A673 (cell line): Measurements from ENCODE around the gene PHLPP2. TPM values are rescaled to one million over a fixed set of nuclear protein-coding genes. Genes with fewer than 3 reads are reported as not detected.
"Not testable (repeated sequence)": the region's sequence is repeated elsewhere in the genome, so short reads cannot be mapped to it uniquely, and the experiment has no call there.

ENCODE experiments used
- BruUV-seq: library from RNA; stranded (reverse); fragments of 400-500 nt; replicated peaks from 2 replicates; lab custom pipeline; 2021; lab: Mats Ljungman, UMichigan
- CTCF ChIA-PET: fragments of 300-600 bp; sonication (Branson Sonifier 250); formaldehyde crosslinking; loops from one replicate; lab custom pipeline; 2022; ENCODE audit warnings: antibody characterized with exemption; lab: Charles Lee
- POLR2A ChIA-PET: fragments of 300-600 bp; sonication (Branson Sonifier 250); formaldehyde crosslinking; loops from one replicate; lab custom pipeline; 2022; ENCODE audit warnings: antibody characterized with exemption; ENCODE audit not compliant: low non-redundant PET; lab: Charles Lee
- DNase-seq: peaks from one replicate; pipeline ENCODE4 v3.0.0-alpha.2; 2015; ENCODE audit warnings: low spot score
- H3K27ac ChIP-seq: fragments of 200-600 bp; sonication (generic); 2 replicates; pipeline ENCODE4 v1.5.1; 2016; ENCODE audit warnings: mixed run types, low read depth, mild to moderate bottlenecking, mixed read lengths, antibody characterized with exemption, low read length; ENCODE audit not compliant: poor library complexity, severe bottlenecking
- H3K27me3 ChIP-seq: fragments of 200-600 bp; sonication (generic); replicated peaks from 2 replicates; pipeline ENCODE4 v1.6.1; 2017; ENCODE audit warnings: mixed run types, low read depth, mild to moderate bottlenecking, mixed read lengths, antibody characterized with exemption, low read length; ENCODE audit not compliant: insufficient read depth, poor library complexity
- H3K36me3 ChIP-seq: fragments of 200-600 bp; sonication (generic); 2 replicates; pipeline ENCODE4 v1.6.1; 2016; ENCODE audit warnings: mixed run types, mild to moderate bottlenecking, mixed read lengths, antibody characterized with exemption, low read length; ENCODE audit not compliant: insufficient read depth, poor library complexity, severe bottlenecking
- H3K4me1 ChIP-seq: fragments of 200-600 bp; sonication (generic); 2 replicates; pipeline ENCODE4 v1.6.1; 2017; ENCODE audit warnings: mixed run types, mild to moderate bottlenecking, mixed read lengths, antibody characterized with exemption, low read length; ENCODE audit not compliant: insufficient read depth, poor library complexity, severe bottlenecking
- H3K4me3 ChIP-seq: fragments of 200-600 bp; sonication (generic); 2 replicates; pipeline ENCODE4 v1.5.1; 2016; ENCODE audit warnings: low read depth, mixed run types, mild to moderate bottlenecking, mixed read lengths, low read length; ENCODE audit not compliant: poor library complexity, severe bottlenecking
- H3K9me3 ChIP-seq: fragments of 200-600 bp; sonication (generic); 2 replicates; pipeline ENCODE4 v1.6.1; 2016; ENCODE audit warnings: mixed run types, low read depth, mild to moderate bottlenecking, mixed read lengths, antibody characterized with exemption, low read length; ENCODE audit not compliant: poor library complexity, severe bottlenecking
- EZH2 ChIP-seq: fragments of 200-600 bp; sonication (generic); IDR thresholded peaks from 2 replicates; pipeline ENCODE4 v1.6.1; 2017; ENCODE audit warnings: borderline replicate concordance, low read depth, mild to moderate bottlenecking, mixed read lengths, antibody characterized with exemption, low read length; ENCODE audit not compliant: poor library complexity, severe bottlenecking
- intact Hi-C: fragments of 100-400 bp; cut with micrococcal nuclease; formaldehyde crosslinking; loops from one replicate; pipeline ENCODE4 v1.10.0; 2022; ENCODE audit not compliant: unreplicated experiment
- total RNA-seq: library from RNA; stranded (reverse); gene quantifications from 2 replicates; pipeline ENCODE4 v1.2.3, GENCODE V29; 2021
- TF ChIP-seq, protein P1 (sequence below): fragments of 300-800, 200-600 bp; sonication (generic); conservative IDR thresholded peaks from 2 replicates; pipeline ENCODE4 v1.5.1; 2017; ENCODE audit warnings: low read depth, mild to moderate bottlenecking, antibody characterized with exemption, low read length, moderate library complexity, mixed read lengths

PHLPP2 gene
- total RNA-seq, 1 experiment from 2014 or later = 18.3 TPM

DNA sequence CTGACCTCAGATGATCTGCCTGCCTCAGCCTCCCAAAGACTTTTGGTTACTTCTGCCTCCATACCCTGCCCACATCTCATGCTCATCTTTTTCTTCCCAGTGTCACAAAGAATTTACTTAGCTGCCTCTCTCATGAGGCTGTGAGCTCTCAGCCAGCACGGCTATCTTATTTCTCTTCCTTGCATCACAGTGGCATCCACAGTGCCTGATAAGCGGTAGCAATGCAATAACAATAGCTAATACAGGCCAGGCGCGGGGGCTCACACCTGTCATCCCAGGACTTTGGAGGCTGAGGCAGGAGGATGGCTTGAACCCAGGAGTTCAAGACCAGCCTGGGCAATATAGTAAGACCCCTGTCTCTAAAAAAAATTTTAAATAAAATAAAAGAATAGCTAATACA, 114.1 kb downstream of the PHLPP2 start:
- DNase-seq = no peak
- POLR2A ChIA-PET = no interaction called here
- Histone ChIP-seq H3K27ac (no peak overlapping the region), H3K4me1 (no peaks in the 10 kb centered on the region), H3K27me3 (no peaks in the 10 kb centered on the region), H3K36me3 (no peaks in the 10 kb centered on the region), H3K4me3 (no peak overlapping the region), H3K9me3 (no peaks in the 10 kb centered on the region)
- no peak for TF ChIP-seq EZH2
- TF ChIP-seq, protein P1, sequence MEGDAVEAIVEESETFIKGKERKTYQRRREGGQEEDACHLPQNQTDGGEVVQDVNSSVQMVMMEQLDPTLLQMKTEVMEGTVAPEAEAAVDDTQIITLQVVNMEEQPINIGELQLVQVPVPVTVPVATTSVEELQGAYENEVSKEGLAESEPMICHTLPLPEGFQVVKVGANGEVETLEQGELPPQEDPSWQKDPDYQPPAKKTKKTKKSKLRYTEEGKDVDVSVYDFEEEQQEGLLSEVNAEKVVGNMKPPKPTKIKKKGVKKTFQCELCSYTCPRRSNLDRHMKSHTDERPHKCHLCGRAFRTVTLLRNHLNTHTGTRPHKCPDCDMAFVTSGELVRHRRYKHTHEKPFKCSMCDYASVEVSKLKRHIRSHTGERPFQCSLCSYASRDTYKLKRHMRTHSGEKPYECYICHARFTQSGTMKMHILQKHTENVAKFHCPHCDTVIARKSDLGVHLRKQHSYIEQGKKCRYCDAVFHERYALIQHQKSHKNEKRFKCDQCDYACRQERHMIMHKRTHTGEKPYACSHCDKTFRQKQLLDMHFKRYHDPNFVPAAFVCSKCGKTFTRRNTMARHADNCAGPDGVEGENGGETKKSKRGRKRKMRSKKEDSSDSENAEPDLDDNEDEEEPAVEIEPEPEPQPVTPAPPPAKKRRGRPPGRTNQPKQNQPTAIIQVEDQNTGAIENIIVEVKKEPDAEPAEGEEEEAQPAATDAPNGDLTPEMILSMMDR = no peak
- BruUV-seq = no TSS peak
- intact Hi-C loops = loop anchor here (5.0 kb wide), 2 partner anchors 38 to 198 kb away; no protein-coding TSS in a partner anchor
- CTCF ChIA-PET = interaction anchor here (0.5 to 2.1 kb wide), 8 partner anchors 18 to 1091 kb away, joined by 3 to 16 read pairs (median 5); no protein-coding TSS in a partner anchor

DNA sequence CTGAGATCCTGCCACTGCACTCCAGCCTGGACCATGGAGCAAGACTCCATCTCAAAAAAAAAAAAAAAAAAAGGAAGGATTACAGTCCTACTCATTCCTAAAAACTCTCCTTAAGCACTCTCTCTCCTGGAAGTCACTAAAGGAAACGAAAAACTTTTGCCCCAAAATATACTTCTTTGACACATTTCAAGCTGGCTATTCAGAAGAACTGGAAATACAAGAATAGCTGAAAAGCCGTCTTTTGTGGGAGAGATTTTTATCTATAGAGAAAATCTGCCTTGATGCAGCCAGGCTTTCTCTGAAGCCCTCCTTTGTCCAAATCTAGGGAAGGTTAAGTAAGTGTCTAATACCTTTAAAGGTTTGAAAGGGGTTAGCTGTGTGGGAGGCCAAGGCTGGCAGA, 115.4 kb downstream of the PHLPP2 start:
- ChIA-PET POLR2A (no interaction called here), CTCF (interaction anchor here (0.5 to 0.7 kb wide), 5 partner anchors 20 to 189 kb away, joined by 3 to 5 read pairs (median 5); no protein-coding TSS in a partner anchor)
- Histone ChIP-seq H3K27ac (no peak overlapping the region), H3K9me3 (no peaks in the 10 kb centered on the region), H3K4me1 (no peaks in the 10 kb centered on the region), H3K36me3 (no peaks in the 10 kb centered on the region), H3K4me3 (no peak overlapping the region), H3K27me3 (no peaks in the 10 kb centered on the region)
- intact Hi-C loops = no loop called here
- BruUV-seq = no TSS peak
- no peak for TF ChIP-seq EZH2
- TF ChIP-seq, protein P1 = no peak
- DNase-seq = no peak

DNA sequence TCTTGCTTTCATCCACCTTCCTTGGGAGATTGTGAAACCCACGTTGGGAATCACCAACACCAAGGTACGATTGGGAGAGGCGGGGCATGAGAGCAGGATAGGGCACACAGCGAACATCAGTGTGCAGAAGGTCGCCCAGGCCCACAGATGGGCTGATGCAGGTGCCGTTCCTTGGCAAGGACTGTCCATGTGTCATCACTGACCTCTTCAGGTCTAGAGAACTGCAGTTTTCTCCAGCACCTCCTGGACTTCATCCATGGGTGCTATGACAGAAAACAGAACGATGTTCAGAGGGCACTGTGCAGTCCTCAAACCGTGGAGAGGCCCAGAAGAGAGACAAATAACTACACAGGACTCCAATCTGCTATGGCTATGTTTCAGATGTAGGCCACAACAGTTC, 123.7 kb downstream of the PHLPP2 start:
- no TSS peak for BruUV-seq
- CTCF ChIA-PET = no interaction called here
- intact Hi-C loops = no loop called here

DNA sequence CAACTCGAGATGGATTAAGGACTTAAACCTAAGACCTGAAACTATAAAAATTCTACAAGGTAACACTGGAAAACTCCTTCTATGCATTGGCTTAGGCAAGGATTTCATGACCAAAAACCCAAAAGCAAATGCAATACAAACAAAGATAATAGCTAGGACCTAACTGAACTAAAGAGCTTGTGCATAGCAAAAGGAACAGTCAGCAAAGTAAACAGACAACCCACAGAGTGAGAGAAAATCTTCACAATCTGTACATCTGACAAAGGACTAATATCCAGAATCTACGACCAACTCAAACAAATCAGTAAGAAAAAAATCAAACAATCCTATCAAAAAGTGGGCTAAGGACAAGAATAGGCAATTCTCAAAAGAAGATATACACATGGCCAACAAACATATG, 126.1 kb downstream of the PHLPP2 start:
- H3K9me3 ChIP-seq, intact Hi-C loops, CTCF ChIA-PET, H3K36me3 ChIP-seq, H3K4me1 ChIP-seq, DNase-seq, POLR2A ChIA-PET, BruUV-seq, H3K4me3 ChIP-seq, H3K27ac ChIP-seq: not testable (repeated sequence)
- H3K27me3 ChIP-seq = peaks cover 14% of the 10 kb centered on the region

More for the DNA sequence above, 123.7 kb downstream of the PHLPP2 start:
- TF ChIP-seq, protein P1 = no peak
- Histone ChIP-seq H3K27ac (no peak overlapping the region), H3K4me1 (no peaks in the 10 kb centered on the region), H3K9me3 (no peaks in the 10 kb centered on the region), H3K4me3 (no peak overlapping the region), H3K27me3 (peaks cover 4% of the 10 kb centered on the region), H3K36me3 (no peaks in the 10 kb centered on the region)
- DNase-seq = no peak
- POLR2A ChIA-PET = no interaction called here

DNA sequence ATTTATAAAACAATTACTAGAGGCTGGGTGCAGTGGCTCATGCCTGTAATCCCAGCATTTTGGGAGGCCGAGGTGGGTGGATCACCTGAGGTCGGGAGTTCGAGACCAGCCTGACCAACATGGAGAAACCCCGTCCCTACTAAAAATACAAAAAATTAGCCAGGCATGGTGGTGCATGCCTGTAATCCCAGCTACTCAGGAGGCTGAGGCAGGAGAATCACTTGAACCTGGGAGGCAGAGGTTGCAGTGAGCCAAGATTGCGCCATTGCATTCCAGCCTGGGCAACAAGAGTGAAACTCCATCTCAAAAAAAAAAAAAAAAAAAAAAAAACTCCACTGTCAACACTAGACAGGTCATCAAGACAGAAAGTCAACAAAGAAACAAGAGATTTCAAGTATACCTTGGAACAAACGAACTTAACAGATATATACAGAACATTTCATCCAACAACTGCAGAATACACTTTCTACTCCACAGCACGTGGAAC, 129.1 kb downstream of the PHLPP2 start:
- CTCF ChIA-PET, H3K27ac ChIP-seq, DNase-seq, BruUV-seq, H3K4me3 ChIP-seq, H3K9me3 ChIP-seq, H3K4me1 ChIP-seq, intact Hi-C loops, POLR2A ChIA-PET, H3K36me3 ChIP-seq: not testable (repeated sequence)
- H3K27me3 ChIP-seq = peaks cover 17% of the 10 kb centered on the region
